Activated CD8-positive, alpha-beta memory T cell treated with anti-CD3 and anti-CD28 coated beads, Interleukin-2, amount 50 U/mL, for 24 hours (primary cell): ENCODE results near the gene ZC3H15.
"Not testable (repeated sequence)": the region's sequence is repeated elsewhere in the genome, so short reads cannot be mapped to it uniquely, and the experiment has no call there.

Source experiments
- DNase-seq: peaks from one replicate; pipeline ENCODE4 v3.0.0-alpha.2; 2020; ENCODE audit errors: extremely low read depth

The ZC3H15 gene

DNA sequence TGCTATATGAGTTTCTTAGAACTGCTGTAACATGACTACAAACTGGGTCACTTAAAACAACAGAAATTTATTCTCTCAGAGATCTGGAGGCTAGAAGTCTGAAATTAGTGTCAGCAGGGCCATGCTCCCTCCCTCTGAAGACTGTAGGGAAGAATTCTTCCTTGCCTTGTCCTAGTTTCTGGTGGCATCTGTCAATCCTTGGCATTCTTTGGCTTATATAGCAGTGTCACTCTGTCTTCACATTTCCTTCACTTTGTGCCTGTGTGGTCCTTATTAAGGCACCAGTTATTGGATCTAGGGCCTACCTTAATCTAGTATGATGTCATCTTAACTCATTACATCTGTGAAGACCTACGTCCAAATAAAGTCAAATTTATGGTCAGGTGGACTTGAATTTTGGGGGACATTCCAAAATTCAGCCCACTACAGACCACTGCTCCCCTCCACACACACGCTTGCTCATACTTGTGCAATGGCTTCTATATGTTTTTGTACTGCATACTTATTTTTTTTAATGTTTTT, 7.6 kb downstream of the ZC3H15 start:
- no peak for DNase-seq

DNA sequence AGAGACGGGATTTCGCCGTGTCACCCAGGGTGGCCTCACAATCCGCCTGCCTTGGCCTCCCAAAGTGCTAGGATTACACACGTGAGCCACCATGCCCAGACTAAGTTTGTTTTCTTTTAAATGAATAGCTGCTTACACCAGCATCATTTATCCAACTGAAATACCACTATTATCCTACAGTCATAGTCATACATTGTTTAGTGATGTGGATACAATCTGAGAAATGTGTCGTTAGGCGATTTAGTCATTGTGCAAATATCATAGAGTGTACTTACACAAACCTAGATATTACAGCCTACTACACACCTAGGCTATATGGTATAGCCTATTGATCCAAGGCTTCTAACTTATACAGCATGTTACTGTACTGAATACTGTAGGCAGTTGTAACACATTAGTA, 10.3 kb downstream of the ZC3H15 start:
- DNase-seq, result no peak

- no peak for DNase-seq
Measured at GRCh38 chr2:186497928-186498327, 11.9 kb downstream of the ZC3H15 start.

DNA sequence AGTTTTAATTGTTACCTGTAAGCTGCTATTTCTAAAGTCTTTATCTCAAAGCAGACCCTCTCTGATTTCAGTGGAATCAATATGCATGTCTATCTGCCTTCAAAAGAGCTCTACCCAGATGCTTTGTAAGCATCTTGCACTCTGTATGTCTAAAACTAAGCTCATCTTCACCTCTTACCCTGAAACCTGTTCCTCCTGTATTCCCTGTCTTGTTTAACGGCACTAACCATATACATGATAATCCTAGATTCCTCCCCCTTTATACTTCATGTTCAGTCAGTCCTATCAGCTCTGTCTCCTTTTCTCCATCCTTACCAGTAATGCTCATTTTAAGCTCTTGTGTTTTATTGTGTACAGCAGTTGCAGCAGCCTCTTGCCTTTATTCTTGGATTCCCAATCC, 12.8 kb downstream of the ZC3H15 start:
- no peak for DNase-seq

- DNase-seq, result no peak
Measured at GRCh38 chr2:186503827-186504606, 18.0 kb downstream of the ZC3H15 start.

- DNase-seq, result no peak
Measured at GRCh38 chr2:186508263-186508662, 22.2 kb downstream of the ZC3H15 start.

DNA sequence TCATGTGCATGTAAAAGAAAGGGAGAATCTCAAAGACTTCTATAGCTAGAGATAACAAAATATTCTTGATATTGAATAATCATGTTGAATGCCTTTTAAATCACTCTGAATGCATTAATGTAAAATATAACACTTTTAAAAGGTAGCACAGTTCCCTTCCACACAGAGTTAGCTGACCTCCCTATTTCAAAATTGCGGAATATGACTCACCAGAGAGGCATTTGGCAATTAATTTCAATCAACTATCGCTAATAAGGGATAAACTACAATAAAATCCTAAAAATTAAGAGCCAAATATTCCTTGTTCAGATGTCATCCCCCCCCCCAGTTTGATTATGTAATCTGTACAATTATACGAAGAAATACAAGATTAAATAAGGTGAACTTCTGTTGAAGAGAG, 29.3 kb downstream of the ZC3H15 start:
- no peak for DNase-seq

- no peak for DNase-seq
Measured at GRCh38 chr2:186516396-186516795, 30.3 kb downstream of the ZC3H15 start.

GRCh38 chr2:186517090-186517489, 31.0 kb downstream of the ZC3H15 start:
- no peak for DNase-seq

DNA sequence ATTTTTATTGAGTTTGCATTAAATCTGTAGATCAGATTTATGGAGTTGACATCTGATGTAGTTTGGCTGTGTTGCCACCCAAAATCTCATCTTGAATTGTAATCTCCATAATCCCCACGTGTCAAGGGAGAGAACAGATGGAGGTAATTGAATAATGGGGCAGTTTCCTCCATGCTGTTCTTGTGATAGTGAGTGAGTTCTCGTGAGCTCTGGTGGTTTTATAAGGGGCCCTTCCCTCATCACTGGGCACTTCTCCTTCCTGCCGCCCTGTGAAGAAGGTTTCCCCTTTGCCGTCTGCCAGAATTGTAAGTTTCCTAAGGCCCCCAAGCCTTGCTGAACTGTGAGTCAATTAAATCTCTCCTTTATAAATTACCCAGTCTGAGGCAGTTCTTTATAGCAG, 32.2 kb downstream of the ZC3H15 start:
- no peak for DNase-seq

DNA sequence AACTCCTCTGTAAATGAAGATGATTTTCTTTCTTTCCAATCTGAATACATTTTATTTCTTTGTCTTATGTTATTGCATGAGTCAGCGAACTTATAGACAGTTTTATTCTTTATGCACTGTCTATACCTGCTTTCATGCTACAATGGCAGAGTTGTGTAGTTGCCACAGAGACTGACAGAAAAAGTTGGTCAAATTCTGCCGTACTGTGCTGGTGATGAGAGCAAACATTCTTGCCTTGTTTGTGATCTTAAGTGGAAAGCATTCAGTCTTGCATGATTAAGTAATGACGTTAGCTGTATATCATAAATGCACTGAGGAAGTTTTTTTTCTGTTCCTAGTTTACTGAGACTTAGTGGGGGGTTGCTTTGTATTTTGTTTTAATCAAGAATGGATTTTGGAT, 32.9 kb downstream of the ZC3H15 start:
- DNase-seq, result no peak

- not testable (repeated sequence) for DNase-seq
Measured at GRCh38 chr2:186521570-186522153, 35.6 kb downstream of the ZC3H15 start.

GRCh38 chr2:186522450-186522849, 36.4 kb downstream of the ZC3H15 start:
- no peak for DNase-seq

DNA sequence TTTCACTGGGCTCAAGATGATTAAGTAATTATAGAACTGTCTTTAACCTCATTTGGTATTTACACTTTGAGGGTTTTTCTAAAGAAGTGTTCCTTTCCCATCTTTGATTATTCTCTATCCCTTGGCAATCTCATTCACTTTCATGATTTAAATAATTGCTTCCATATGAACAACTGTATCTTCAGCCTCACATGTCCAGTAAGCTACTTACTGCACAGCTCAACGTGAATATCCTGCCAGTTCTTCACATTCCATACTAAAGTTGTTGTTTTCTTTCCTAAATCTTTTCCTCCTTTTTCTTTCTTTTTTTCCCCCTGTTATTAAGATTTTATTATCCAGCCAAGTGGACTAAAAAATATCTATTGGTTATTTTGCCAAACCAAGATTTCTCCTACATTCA, 37.7 kb downstream of the ZC3H15 start:
- DNase-seq, result no peak

DNA sequence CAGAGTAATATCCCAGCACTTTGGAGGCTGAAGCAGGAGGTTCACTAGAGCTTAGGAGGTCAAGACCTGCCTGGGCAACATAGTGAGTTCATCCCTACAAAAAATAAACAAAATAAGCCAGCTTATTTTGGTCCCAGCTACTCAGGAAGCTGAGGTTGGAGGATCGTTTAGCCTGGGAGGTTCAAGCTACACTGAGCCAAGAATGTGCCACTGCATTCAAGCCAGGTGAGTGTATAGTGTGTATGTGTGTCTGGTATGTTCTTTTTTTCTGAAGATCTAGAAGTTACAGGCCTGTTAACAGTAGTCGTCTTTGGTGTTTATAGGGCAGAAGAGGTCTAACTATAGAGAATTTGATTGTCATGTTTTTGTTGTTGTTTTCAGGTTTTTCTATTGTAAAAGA, 40.2 kb downstream of the ZC3H15 start:
- DNase-seq, result no peak

- DNase-seq, result no peak
Measured at GRCh38 chr2:186530314-186530713, 44.3 kb downstream of the ZC3H15 start.

GRCh38 chr2:186531257-186531775, 45.3 kb downstream of the ZC3H15 start:
- no peak for DNase-seq

DNA sequence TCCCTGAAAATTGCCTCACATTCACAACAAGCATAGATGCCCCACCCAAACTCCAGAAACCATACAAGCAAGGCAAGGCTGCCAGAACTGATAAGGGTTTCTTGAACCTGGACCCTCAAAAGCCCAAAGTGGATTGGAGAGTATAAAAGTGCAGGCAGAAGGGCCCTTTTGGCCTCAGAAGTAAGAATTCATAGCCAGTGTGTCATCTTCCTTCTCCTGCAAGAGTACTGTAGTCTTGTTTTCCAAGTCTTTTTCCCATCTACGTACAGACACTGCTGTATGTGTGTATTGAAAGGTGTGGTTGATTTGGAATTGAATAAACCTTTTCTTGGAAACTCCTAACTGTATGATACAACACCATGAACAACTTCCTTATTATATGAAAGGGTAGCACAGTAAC, 46.8 kb downstream of the ZC3H15 start:
- no peak for DNase-seq

- DNase-seq, result no peak
Measured at GRCh38 chr2:186533717-186534116, 47.7 kb downstream of the ZC3H15 start.

GRCh38 chr2:186534406-186534805, 48.3 kb downstream of the ZC3H15 start:
- DNase-seq, result no peak

- no peak for DNase-seq
Measured at GRCh38 chr2:186535861-186536260, 49.8 kb downstream of the ZC3H15 start.

- no peak for DNase-seq
Measured at GRCh38 chr2:186537019-186537418, 51.0 kb downstream of the ZC3H15 start.

DNA sequence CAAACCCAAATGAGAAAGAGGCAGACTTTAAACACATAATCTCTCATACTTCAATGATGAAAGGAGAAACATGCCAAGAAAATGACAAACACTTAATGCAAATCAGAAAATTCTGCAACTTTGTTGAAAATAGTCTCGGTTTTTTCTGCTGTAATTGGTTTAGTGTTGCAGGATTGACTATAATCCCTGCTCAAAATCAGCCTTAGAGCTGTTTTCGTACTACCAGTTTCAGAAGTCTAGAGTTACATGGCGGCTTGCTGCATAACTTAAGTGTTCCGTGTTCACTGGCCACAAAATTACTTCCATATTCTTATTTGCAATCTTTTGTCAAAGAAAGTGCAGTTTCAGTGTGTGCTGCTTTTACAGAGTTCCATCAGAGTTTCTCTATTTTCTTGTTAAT, 54.9 kb downstream of the ZC3H15 start:
- no peak for DNase-seq
